ENCODE results near the gene OR2M4.
"Not testable (repeated sequence)": the region's sequence is repeated elsewhere in the genome, so short reads cannot be mapped to it uniquely, and the experiment has no call there.

Gene OR2M4

GRCh38 chr1:248225537-248225936 lies 5.7 kb upstream of the OR2M4 start:
- H3K4me3 ChIP-seq (replicated peaks; ENCODE audit: low read depth, low read length), result no peak overlapping the region
- TF ChIP-seq, protein P1, sequence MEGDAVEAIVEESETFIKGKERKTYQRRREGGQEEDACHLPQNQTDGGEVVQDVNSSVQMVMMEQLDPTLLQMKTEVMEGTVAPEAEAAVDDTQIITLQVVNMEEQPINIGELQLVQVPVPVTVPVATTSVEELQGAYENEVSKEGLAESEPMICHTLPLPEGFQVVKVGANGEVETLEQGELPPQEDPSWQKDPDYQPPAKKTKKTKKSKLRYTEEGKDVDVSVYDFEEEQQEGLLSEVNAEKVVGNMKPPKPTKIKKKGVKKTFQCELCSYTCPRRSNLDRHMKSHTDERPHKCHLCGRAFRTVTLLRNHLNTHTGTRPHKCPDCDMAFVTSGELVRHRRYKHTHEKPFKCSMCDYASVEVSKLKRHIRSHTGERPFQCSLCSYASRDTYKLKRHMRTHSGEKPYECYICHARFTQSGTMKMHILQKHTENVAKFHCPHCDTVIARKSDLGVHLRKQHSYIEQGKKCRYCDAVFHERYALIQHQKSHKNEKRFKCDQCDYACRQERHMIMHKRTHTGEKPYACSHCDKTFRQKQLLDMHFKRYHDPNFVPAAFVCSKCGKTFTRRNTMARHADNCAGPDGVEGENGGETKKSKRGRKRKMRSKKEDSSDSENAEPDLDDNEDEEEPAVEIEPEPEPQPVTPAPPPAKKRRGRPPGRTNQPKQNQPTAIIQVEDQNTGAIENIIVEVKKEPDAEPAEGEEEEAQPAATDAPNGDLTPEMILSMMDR (IDR thresholded peaks at IDR 0.05; ENCODE audit: low read depth, low read length, missing control alignments), result no peak
- no peak for DNase-seq (ENCODE audit: extremely low read depth, low read depth)

GRCh38 chr1:248229360-248229908 lies 1.8 kb upstream of the OR2M4 start:
- H3K4me3 ChIP-seq (replicated peaks; ENCODE audit: low read depth, low read length), result no peak overlapping the region
- TF ChIP-seq, protein P1 (IDR thresholded peaks at IDR 0.05; ENCODE audit: low read depth, low read length, missing control alignments), result no peak

DNA sequence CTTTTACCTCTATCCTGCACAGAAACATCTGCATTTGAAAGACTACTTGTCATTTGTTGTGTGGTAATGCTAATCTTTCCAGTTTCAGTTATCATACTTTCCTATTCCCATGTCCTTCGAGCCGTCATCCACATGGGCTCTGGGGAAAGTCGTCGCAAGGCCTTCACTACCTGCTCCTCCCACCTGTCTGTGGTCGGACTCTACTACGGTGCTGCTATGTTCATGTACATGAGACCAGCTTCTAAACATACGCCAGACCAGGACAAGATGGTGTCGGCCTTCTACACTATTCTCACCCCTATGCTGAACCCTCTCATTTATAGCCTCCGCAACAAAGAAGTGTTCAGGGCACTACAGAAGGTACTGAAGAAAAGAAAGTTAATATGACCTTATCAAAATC lies 8.3 kb downstream of the OR2M4 start:
- no peak for DNase-seq (ENCODE audit: extremely low read depth, low read depth)
- TF ChIP-seq, protein P1 (IDR thresholded peaks at IDR 0.05; ENCODE audit: low read depth, low read length, missing control alignments), result no peak
- no peak overlapping the region for H3K4me3 ChIP-seq (replicated peaks; ENCODE audit: low read depth, low read length)

More at GRCh38 chr1:248229360-248229908, 1.8 kb upstream of the OR2M4 start:
- DNase-seq (ENCODE audit: extremely low read depth, low read depth), result no peak

DNA sequence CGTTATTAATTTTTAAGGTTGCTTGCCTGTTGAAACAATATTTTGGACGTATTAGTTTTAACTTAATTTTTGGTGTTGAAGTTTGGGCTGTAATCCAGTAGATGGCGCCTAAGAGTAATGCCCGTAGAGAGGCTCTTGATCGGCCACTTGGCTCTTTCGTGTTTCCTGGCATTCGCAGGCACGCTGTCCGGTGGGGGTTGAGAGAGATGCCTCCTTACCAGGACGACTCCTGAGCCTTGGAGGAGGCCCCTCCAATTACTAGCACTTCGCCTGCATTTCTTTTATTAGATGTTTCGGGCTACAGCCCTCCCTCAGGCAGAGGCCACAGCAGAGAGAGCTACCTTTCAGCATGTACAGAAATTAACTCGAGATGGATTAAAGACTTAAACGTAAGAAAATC lies 12.0 kb downstream of the OR2M4 start:
- DNase-seq (ENCODE audit: extremely low read depth, low read depth), result peak; percentile 5
- TF ChIP-seq, protein P1 (IDR thresholded peaks at IDR 0.05; ENCODE audit: low read depth, low read length, missing control alignments), result peak; percentile 65
- H3K4me3 ChIP-seq (replicated peaks; ENCODE audit: low read depth, low read length), result no peak overlapping the region

GRCh38 chr1:248259309-248259708 lies 28.1 kb downstream of the OR2M4 start:
- DNase-seq (ENCODE audit: extremely low read depth, low read depth); H3K4me3 ChIP-seq (replicated peaks; ENCODE audit: low read depth, low read length): not testable (repeated sequence)

GRCh38 chr1:248268178-248268577 lies 37.0 kb downstream of the OR2M4 start:
- TF ChIP-seq, protein P1 (IDR thresholded peaks at IDR 0.05; ENCODE audit: low read depth, low read length, missing control alignments), result no peak
- no peak overlapping the region for H3K4me3 ChIP-seq (replicated peaks; ENCODE audit: low read depth, low read length)
- no peak for DNase-seq (ENCODE audit: extremely low read depth, low read depth)

DNA sequence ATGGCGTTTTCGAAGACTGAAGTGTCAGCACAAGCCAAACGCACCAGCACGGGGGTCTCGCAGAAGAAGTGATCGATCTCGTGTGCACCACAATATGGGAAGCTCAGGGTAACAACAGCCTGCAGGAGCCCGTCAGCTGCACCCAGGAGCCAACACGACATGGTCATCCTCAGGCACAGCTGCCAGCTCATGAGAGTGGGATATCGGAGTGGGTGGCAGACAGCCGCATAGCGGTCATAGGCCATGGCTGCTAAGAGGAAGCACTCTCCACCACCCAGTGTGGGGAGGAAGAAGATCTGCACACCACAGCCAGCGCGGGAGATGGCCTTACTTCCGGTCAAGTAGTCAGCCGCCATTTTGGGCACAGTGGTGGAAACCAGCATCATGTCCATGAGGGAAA lies 42.0 kb downstream of the OR2M4 start:
- H3K4me3 ChIP-seq (replicated peaks; ENCODE audit: low read depth, low read length); DNase-seq (ENCODE audit: extremely low read depth, low read depth): not testable (repeated sequence)

DNA sequence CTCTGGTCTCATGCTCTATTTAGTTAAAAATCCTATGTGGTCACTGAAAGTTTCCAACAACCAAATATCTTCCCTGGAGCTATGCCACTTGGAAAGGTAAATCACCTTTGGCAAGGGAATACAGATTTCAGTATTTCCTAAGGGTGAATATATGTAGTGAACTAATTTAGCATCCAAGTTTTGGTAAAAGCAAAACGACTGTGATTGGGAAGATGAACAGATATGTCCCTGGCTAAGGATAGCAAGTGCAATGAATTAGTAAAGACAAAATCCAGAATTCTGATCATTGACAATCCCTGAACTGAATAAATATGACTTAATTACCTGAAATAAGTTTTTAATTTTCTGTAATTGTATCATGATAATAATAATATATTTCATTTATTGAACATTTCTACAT lies 46.7 kb downstream of the OR2M4 start, which contains the start of gene OR2T33:
OR2T33 (minus strand) TSS at position 101 of the 400 bp plus-strand sequence. CDS start 4,162 bp downstream, outside the sequence.
- TF ChIP-seq, protein P1 (IDR thresholded peaks at IDR 0.05; ENCODE audit: low read depth, low read length, missing control alignments), result no peak

More for the DNA sequence above, 46.7 kb downstream of the OR2M4 start, which contains the start of gene OR2T33:
- no peak for DNase-seq (ENCODE audit: extremely low read depth, low read depth)
- no peak within 1 kb of the TSS for H3K4me3 ChIP-seq (replicated peaks; ENCODE audit: low read depth, low read length)
